ENCODE measurements around the gene NUDCD3. TPM values are rescaled to one million over a fixed set of nuclear protein-coding genes. Genes with fewer than 3 reads are reported as not detected.

NUDCD3 gene
- total and polyA plus RNA-seq, 2 experiments from 2014 or later: 35.7 to 42.7 TPM

DNA sequence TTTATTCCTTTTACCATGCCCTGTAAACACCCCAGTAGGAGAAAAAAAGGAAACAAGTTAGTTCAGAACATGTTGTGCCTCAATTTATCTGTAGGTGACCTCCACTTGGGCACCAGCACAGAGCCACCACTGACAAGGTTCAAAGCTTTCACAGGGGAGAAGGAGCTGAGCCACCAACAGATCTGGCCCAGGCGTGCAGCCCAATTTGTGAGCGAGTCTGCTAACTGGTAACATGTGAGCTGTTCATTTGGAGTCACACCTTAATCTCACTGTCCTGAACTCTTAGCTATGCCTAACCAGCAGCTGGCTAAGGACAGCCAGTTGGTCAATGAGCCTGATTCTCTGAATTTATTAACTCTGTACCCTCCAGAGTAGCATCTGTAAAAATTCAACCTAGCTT is 86.7 kb downstream of the NUDCD3 start (continued):
- TF ChIP-seq ZNF331 (CRISPR knock-in tag; IDR thresholded peaks at IDR 0.05; ENCODE audit: low read depth) (no peak), EZH2phosphoT487 (IDR thresholded peaks at IDR 0.05; ENCODE audit: unreplicated experiment) (no peak), STAT1 (IDR thresholded peaks at IDR 0.05; ENCODE audit: unreplicated experiment) (no peak), NANOG (IDR thresholded peaks at IDR 0.05; ENCODE audit: borderline replicate concordance) (no peak), POLR2AphosphoS5 (IDR thresholded peaks at IDR 0.05; ENCODE audit: low read depth) (no peak), CREB1 (CRISPR knock-in tag; IDR thresholded peaks at IDR 0.05; ENCODE audit: low read depth) (no peak), JUNB (IDR thresholded peaks at IDR 0.05; ENCODE audit: unreplicated experiment) (no peak), EZH2 (IDR thresholded peaks at IDR 0.05; ENCODE audit: low read depth, unreplicated experiment) (no peak)
- TF ChIP-seq, protein P1, sequence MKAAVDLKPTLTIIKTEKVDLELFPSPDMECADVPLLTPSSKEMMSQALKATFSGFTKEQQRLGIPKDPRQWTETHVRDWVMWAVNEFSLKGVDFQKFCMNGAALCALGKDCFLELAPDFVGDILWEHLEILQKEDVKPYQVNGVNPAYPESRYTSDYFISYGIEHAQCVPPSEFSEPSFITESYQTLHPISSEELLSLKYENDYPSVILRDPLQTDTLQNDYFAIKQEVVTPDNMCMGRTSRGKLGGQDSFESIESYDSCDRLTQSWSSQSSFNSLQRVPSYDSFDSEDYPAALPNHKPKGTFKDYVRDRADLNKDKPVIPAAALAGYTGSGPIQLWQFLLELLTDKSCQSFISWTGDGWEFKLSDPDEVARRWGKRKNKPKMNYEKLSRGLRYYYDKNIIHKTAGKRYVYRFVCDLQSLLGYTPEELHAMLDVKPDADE (IDR thresholded peaks at IDR 0.05): no peak
- TF ChIP-seq, protein P2, sequence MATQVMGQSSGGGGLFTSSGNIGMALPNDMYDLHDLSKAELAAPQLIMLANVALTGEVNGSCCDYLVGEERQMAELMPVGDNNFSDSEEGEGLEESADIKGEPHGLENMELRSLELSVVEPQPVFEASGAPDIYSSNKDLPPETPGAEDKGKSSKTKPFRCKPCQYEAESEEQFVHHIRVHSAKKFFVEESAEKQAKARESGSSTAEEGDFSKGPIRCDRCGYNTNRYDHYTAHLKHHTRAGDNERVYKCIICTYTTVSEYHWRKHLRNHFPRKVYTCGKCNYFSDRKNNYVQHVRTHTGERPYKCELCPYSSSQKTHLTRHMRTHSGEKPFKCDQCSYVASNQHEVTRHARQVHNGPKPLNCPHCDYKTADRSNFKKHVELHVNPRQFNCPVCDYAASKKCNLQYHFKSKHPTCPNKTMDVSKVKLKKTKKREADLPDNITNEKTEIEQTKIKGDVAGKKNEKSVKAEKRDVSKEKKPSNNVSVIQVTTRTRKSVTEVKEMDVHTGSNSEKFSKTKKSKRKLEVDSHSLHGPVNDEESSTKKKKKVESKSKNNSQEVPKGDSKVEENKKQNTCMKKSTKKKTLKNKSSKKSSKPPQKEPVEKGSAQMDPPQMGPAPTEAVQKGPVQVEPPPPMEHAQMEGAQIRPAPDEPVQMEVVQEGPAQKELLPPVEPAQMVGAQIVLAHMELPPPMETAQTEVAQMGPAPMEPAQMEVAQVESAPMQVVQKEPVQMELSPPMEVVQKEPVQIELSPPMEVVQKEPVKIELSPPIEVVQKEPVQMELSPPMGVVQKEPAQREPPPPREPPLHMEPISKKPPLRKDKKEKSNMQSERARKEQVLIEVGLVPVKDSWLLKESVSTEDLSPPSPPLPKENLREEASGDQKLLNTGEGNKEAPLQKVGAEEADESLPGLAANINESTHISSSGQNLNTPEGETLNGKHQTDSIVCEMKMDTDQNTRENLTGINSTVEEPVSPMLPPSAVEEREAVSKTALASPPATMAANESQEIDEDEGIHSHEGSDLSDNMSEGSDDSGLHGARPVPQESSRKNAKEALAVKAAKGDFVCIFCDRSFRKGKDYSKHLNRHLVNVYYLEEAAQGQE (IDR thresholded peaks at IDR 0.05; ENCODE audit: unreplicated experiment): no peak
- TF ChIP-seq, protein P3, sequence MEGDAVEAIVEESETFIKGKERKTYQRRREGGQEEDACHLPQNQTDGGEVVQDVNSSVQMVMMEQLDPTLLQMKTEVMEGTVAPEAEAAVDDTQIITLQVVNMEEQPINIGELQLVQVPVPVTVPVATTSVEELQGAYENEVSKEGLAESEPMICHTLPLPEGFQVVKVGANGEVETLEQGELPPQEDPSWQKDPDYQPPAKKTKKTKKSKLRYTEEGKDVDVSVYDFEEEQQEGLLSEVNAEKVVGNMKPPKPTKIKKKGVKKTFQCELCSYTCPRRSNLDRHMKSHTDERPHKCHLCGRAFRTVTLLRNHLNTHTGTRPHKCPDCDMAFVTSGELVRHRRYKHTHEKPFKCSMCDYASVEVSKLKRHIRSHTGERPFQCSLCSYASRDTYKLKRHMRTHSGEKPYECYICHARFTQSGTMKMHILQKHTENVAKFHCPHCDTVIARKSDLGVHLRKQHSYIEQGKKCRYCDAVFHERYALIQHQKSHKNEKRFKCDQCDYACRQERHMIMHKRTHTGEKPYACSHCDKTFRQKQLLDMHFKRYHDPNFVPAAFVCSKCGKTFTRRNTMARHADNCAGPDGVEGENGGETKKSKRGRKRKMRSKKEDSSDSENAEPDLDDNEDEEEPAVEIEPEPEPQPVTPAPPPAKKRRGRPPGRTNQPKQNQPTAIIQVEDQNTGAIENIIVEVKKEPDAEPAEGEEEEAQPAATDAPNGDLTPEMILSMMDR (conservative IDR thresholded peaks at IDR 0.05; ENCODE audit: low read depth in 2 of 2): no peak

DNA sequence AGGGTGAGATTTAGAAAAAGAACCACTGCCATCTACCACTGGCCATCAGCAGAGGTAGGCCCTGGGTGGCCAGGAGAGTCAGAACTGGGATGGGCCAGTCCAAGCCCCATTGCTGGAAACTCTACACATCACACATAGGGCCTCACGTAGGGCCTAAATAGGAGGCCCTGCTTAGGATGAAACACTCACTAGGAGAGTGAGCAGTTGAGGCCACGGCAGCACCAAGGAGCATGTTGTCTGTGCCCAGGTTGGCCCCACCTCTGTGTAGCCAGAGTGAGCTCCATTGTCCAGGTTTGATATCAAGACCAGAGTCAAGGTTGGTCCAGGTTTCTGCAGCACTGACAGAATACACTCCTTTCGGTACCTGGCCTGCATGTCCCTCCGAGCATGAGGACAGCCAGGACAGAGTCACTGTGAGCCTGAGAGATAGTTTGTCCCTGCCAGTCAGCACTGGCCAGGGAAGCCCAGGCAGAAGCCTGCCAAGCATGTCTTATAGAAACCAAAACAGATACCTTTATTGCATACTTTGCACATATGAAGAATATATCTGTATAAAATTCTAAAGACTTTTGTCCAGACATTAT is 87.2 kb downstream of the NUDCD3 start:
- Histone ChIP-seq H3K79me2 (replicated peaks; ENCODE audit: insufficient read depth) (peaks cover 22% of the 10 kb centered on the region), H3K9me2 (ENCODE audit: insufficient read depth) (no peaks in the 10 kb centered on the region), H3K4me1 (ENCODE audit: insufficient read depth) (peaks cover 7% of the 10 kb centered on the region), H2AFZ (no peak overlapping the region), H3K27ac (ENCODE audit: low read depth) (no peak overlapping the region), H3K36me3 (ENCODE audit: insufficient read depth) (no peaks in the 10 kb centered on the region), H3K27me3 (ENCODE audit: insufficient read depth) (no peaks in the 10 kb centered on the region), H3K4me2 (no peak overlapping the region), H4K20me1 (replicated peaks; ENCODE audit: insufficient read depth) (no peaks in the 10 kb centered on the region; the same call in 1 of the 2 replicates), H3F3A (replicated peaks; ENCODE audit: low read depth) (no peaks in the 10 kb centered on the region), H3K4me3 (no peak overlapping the region)
- no peaks in the 10 kb centered on the region for H3K9me3 Mint-ChIP-seq
- H3K4me3 Mint-ChIP-seq: no peak overlapping the region
- peaks cover 24% of the 10 kb centered on the region for H3K4me1 Mint-ChIP-seq
- no peak overlapping the region for H3K27ac Mint-ChIP-seq
- DNase-seq (ENCODE audit: low spot score): no peak
- H3K36me3 Mint-ChIP-seq (ENCODE audit: low read depth): peaks cover 5% of the 10 kb centered on the region
- ATAC-seq: no peak
- no peaks in the 10 kb centered on the region for H3K27me3 Mint-ChIP-seq (ENCODE audit: insufficient read depth, low read depth, poor library complexity)
- TF ChIP-seq EZH2phosphoT487 (IDR thresholded peaks at IDR 0.05; ENCODE audit: unreplicated experiment): no peak
- TF ChIP-seq STAT1 (IDR thresholded peaks at IDR 0.05; ENCODE audit: unreplicated experiment): no peak
- TF ChIP-seq JUNB (IDR thresholded peaks at IDR 0.05; ENCODE audit: unreplicated experiment): no peak
- TF ChIP-seq, protein P4, sequence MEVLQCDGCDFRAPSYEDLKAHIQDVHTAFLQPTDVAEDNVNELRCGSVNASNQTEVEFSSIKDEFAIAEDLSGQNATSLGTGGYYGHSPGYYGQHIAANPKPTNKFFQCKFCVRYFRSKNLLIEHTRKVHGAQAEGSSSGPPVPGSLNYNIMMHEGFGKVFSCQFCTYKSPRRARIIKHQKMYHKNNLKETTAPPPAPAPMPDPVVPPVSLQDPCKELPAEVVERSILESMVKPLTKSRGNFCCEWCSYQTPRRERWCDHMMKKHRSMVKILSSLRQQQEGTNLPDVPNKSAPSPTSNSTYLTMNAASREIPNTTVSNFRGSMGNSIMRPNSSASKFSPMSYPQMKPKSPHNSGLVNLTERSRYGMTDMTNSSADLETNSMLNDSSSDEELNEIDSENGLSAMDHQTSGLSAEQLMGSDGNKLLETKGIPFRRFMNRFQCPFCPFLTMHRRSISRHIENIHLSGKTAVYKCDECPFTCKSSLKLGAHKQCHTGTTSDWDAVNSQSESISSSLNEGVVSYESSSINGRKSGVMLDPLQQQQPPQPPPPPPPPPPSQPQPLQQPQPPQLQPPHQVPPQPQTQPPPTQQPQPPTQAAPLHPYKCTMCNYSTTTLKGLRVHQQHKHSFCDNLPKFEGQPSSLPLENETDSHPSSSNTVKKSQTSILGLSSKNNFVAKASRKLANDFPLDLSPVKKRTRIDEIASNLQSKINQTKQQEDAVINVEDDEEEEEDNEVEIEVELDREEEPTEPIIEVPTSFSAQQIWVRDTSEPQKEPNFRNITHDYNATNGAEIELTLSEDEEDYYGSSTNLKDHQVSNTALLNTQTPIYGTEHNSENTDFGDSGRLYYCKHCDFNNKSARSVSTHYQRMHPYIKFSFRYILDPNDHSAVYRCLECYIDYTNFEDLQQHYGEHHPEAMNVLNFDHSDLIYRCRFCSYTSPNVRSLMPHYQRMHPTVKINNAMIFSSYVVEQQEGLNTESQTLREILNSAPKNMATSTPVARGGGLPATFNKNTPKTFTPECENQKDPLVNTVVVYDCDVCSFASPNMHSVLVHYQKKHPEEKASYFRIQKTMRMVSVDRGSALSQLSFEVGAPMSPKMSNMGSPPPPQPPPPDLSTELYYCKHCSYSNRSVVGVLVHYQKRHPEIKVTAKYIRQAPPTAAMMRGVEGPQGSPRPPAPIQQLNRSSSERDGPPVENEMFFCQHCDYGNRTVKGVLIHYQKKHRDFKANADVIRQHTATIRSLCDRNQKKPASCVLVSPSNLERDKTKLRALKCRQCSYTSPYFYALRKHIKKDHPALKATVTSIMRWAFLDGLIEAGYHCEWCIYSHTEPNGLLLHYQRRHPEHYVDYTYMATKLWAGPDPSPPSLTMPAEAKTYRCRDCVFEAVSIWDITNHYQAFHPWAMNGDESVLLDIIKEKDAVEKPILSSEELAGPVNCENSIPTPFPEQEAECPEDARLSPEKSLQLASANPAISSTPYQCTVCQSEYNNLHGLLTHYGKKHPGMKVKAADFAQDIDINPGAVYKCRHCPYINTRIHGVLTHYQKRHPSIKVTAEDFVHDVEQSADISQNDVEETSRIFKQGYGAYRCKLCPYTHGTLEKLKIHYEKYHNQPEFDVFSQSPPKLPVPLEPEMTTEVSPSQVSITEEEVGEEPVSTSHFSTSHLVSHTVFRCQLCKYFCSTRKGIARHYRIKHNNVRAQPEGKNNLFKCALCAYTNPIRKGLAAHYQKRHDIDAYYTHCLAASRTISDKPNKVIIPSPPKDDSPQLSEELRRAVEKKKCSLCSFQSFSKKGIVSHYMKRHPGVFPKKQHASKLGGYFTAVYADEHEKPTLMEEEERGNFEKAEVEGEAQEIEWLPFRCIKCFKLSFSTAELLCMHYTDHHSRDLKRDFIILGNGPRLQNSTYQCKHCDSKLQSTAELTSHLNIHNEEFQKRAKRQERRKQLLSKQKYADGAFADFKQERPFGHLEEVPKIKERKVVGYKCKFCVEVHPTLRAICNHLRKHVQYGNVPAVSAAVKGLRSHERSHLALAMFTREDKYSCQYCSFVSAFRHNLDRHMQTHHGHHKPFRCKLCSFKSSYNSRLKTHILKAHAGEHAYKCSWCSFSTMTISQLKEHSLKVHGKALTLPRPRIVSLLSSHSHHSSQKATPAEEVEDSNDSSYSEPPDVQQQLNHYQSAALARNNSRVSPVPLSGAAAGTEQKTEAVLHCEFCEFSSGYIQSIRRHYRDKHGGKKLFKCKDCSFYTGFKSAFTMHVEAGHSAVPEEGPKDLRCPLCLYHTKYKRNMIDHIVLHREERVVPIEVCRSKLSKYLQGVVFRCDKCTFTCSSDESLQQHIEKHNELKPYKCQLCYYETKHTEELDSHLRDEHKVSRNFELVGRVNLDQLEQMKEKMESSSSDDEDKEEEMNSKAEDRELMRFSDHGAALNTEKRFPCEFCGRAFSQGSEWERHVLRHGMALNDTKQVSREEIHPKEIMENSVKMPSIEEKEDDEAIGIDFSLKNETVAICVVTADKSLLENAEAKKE (CRISPR knock-in tag; IDR thresholded peaks at IDR 0.05): no peak
- no peak for TF ChIP-seq EZH2 (IDR thresholded peaks at IDR 0.05; ENCODE audit: low read depth, unreplicated experiment)
